ENCODE data around the gene SIAH1. TPM values are rescaled to one million over a fixed set of nuclear protein-coding genes. Genes with fewer than 3 reads are reported as not detected.
A peak's percentile ranks its signal among the peaks of the same experiment; 100 is the strongest.
"Not testable (repeated sequence)": the region's sequence is repeated elsewhere in the genome, so short reads cannot be mapped to it uniquely, and the experiment has no call there.

Gene SIAH1
- total and polyA plus RNA-seq, 7 donors, result 10.4 to 26.0 (median 16.7) TPM

- Histone ChIP-seq H3K27ac (no peak overlapping the region), H3K9me3 (no peaks in the 10 kb centered on the region), H3K4me1 (no peaks in the 10 kb centered on the region), H3K27me3 (ENCODE audit: insufficient read depth in 3 of 3, low read length in 2 of 3) (no peaks in the 10 kb centered on the region), H3K36me3 (ENCODE audit: insufficient read depth in 1 of 2, low read depth in 1 of 2) (no peaks in the 10 kb centered on the region), H3K4me3 (no peak overlapping the region)
- TF ChIP-seq, protein P1, sequence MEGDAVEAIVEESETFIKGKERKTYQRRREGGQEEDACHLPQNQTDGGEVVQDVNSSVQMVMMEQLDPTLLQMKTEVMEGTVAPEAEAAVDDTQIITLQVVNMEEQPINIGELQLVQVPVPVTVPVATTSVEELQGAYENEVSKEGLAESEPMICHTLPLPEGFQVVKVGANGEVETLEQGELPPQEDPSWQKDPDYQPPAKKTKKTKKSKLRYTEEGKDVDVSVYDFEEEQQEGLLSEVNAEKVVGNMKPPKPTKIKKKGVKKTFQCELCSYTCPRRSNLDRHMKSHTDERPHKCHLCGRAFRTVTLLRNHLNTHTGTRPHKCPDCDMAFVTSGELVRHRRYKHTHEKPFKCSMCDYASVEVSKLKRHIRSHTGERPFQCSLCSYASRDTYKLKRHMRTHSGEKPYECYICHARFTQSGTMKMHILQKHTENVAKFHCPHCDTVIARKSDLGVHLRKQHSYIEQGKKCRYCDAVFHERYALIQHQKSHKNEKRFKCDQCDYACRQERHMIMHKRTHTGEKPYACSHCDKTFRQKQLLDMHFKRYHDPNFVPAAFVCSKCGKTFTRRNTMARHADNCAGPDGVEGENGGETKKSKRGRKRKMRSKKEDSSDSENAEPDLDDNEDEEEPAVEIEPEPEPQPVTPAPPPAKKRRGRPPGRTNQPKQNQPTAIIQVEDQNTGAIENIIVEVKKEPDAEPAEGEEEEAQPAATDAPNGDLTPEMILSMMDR (IDR thresholded peaks at IDR 0.05), result no peak
- WGBS, 3 donors, result 84 to 89% (median 86%) methylated on average over 12 of the region's 12 CpGs
- no peak for DNase-seq
- peak in 1 of 4 donors; percentile 30 for ATAC-seq
- intact Hi-C loops (cut with DNase I), result no loop called here
Measured at GRCh38 chr16:48409839-48410632, 24.8 kb upstream of the SIAH1 start.

- no peaks in the 10 kb centered on the region for H3K36me3 ChIP-seq (ENCODE audit: insufficient read depth in 1 of 2, low read depth in 1 of 2)
- H3K27ac ChIP-seq, result no peak overlapping the region
- WGBS, 3 donors, result 88 to 93% (median 89%) methylated on average over 6 to 7 of the region's 7 CpGs
- no peak for ATAC-seq
- H3K4me1 ChIP-seq, result no peaks in the 10 kb centered on the region
- no peak overlapping the region for H3K4me3 ChIP-seq
- H3K9me3 ChIP-seq, result no peaks in the 10 kb centered on the region
- DNase-seq, result no peak
- no peaks in the 10 kb centered on the region for H3K27me3 ChIP-seq (ENCODE audit: insufficient read depth in 3 of 3, low read length in 2 of 3)
- TF ChIP-seq, protein P1 (IDR thresholded peaks at IDR 0.05), result no peak
- intact Hi-C loops (cut with DNase I), result no loop called here
Measured at GRCh38 chr16:48408688-48409087, 23.5 kb upstream of the SIAH1 start.

DNA sequence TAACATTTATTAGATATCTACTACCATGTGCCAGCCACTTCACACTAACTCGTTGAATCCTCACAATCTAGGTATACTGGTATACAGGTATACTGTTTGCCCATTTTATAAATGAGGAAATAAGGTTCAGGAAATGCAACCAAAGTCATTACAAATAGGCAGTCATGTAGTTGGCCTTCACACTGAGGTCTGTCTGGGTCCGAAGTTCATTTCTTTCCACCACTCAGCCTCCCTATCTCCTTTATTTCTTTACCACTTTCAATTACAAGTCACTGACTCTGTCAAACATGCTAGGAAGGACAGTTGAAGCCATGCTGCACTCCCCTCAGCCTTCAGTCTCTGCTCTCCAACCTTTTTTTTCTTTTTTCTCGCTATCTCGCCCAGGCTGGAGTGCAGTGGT, 20.7 kb upstream of the SIAH1 start:
- ATAC-seq (no peak), DNase-seq (no peak)
- TF ChIP-seq, protein P1 (IDR thresholded peaks at IDR 0.05), result no peak
- intact Hi-C loops (cut with DNase I), result no loop called here
- Histone ChIP-seq H3K27me3 (ENCODE audit: insufficient read depth in 3 of 3, low read length in 2 of 3) (no peaks in the 10 kb centered on the region), H3K9me3 (no peaks in the 10 kb centered on the region), H3K36me3 (ENCODE audit: insufficient read depth in 1 of 2, low read depth in 1 of 2) (no peaks in the 10 kb centered on the region), H3K4me1 (no peaks in the 10 kb centered on the region), H3K27ac (no peak overlapping the region), H3K4me3 (no peak overlapping the region)
- WGBS, 3 donors, result 89 to 96% (median 94%) methylated on average over 4 of the region's 4 CpGs

DNA sequence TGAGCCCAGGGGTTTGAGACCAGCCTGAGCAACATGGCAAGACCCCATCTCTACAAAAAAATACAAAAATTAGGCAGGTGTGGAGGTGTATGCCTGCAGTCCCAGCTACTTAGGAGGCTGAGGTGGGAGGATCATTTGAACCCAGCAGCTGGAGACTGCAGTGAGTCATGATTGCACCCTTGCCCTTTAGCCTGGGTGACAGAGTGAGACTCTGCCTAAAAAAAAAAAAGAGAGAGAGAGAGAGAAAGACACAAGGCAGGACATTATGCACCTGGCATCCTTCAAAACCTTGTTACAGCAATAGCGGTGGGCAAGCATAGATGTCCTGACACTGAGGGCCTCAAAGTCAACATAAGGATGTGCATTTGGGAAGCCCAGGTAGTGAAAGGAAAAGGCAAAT, 19.9 kb upstream of the SIAH1 start:
- DNase-seq, result no peak
- intact Hi-C loops (cut with DNase I), result no loop called here
- Histone ChIP-seq H3K27me3 (ENCODE audit: insufficient read depth in 3 of 3, low read length in 2 of 3) (no peaks in the 10 kb centered on the region), H3K4me3 (no peak overlapping the region), H3K9me3 (no peaks in the 10 kb centered on the region), H3K27ac (no peak overlapping the region), H3K36me3 (ENCODE audit: insufficient read depth in 1 of 2, low read depth in 1 of 2) (no peaks in the 10 kb centered on the region), H3K4me1 (no peaks in the 10 kb centered on the region)
- TF ChIP-seq, protein P1 (IDR thresholded peaks at IDR 0.05), result no peak
- ATAC-seq, result no peak
- WGBS, 3 donors, result 94 to 100% (median 95%) methylated on average over 1 of the region's 1 CpG

GRCh38 chr16:48402547-48402946, 17.3 kb upstream of the SIAH1 start:
- not testable (repeated sequence) for H3K9me3 ChIP-seq, ATAC-seq
- WGBS, 3 donors, result 86 to 93% (median 92%) methylated on average over 8 of the region's 8 CpGs

More at GRCh38 chr16:48402547-48402946, 17.3 kb upstream of the SIAH1 start:
- H3K4me1 ChIP-seq; H3K27me3 ChIP-seq (ENCODE audit: insufficient read depth in 3 of 3, low read length in 2 of 3); intact Hi-C loops (cut with DNase I); H3K27ac ChIP-seq; DNase-seq; H3K4me3 ChIP-seq; H3K36me3 ChIP-seq (ENCODE audit: insufficient read depth in 1 of 2, low read depth in 1 of 2): not testable (repeated sequence)

All from psoas muscle (tissue), 8 donors.